HG03521 (cell line): ENCODE data around the gene RNF213.
"Not testable (repeated sequence)": the region's sequence is repeated elsewhere in the genome, so short reads cannot be mapped to it uniquely, and the experiment has no call there.

ENCODE experiments used
- ATAC-seq: cut with Tn5 transposase; IDR thresholded peaks from one replicate; pipeline ENCODE4 v1.9.1; 2021; ENCODE audit warnings: mild to moderate bottlenecking, moderate library complexity; ENCODE audit not compliant: unreplicated experiment

Gene RNF213

GRCh38 chr17:80291691-80292487, 31.2 kb downstream of the RNF213 start:
- no peak for ATAC-seq

DNA sequence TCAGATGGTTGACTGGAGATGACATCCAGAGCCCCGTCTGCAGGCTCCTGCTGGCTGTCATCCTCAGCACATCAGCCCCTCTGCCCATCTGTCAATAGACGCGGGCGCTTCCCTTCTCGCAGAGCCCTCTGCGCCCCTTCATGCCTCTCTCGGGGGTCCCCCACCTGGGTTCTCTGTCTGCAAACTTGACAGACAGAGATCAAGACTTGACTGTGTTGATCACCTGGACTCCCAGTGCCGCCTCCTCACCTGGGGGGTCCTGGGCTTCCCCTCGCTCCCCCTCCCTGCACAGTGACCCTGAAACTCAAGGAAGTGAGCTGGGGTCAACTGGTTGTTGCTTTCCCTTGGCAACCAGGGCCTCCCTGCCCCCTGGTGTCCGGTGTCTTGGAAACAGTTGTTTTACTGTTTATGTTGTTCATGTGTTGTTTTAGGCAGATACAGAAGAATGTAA, 31.9 kb downstream of the RNF213 start:
- ATAC-seq: no peak

DNA sequence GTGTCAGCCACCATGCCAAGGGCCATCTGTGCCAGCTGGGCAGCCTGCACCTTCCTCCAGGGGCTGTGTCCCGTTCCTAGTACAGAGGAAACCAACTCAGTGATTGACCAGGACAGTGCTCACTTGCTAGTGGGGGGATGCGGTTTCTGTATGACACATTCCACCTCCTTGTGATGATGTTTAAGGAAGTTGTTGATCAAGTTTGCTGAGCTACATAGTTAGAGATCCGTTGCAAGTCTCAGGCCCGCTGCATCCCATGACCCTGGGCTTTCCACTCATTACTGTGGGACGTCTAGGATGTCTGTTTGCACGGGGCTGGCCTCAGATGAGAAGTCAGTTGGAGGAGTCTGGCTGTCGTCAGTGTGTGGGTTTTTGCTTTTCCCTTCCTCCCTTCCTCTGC, 33.6 kb downstream of the RNF213 start:
- no peak for ATAC-seq

DNA sequence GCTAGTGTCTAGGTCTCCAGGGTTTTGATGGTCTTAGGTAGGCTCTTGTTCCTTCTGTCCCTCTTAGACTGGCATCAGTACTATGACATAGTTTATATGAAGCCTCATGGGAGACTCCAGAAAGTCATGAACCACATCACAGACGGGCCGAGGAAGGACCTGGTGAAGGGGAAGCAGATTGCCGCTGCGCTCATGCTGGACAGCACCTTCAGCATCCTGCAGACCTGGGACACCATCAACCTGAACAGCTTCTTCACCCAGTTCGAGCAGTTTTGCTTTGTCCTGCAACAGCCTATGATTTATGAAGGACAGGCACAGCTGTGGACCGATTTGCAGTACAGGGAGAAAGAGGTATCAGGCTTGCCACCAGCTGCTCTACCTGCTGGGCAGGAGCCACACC, 34.0 kb downstream of the RNF213 start:
- ATAC-seq: no peak

DNA sequence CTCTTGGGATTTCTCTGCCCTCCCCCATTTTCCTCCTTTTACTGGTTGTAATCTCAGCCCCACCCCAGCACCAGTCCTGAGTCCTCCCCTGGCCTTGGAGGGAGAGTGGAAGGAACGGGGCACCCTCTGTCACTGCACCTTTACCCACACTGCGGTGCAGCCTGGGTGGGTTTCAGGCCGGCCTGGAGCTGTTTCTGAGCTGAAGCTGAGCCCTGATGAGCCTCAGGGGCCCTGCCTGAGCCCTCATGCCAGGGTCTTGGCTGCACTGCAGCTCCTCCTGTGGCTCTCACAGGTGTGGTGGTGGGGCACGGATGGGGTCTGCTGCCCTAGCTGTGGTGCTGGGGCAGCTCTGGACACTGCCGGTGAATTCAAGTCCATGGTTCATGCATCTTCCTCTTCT, 34.5 kb downstream of the RNF213 start:
- ATAC-seq: no peak

- no peak for ATAC-seq
Measured at GRCh38 chr17:80295559-80295958, 34.9 kb downstream of the RNF213 start.

DNA sequence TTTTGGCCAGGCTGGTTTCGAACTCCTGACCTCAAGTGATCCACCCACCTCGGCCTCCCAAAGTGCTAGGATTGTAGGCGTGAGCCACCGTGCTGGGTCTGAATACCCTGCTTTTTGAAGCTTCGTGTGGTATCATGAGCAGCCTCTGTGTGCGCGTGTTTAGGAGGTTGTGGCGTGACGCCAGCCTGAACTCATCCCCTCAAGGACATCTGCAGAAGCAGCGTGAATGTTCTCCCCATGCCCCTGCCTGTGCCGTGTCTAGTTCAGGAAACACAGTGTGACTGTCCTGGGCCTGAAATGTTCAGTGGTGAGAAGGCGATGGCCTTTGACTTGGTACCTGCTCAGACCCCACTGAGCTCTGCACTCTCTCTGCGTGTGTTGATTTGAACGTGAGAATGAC, 35.6 kb downstream of the RNF213 start:
- ATAC-seq: no peak

DNA sequence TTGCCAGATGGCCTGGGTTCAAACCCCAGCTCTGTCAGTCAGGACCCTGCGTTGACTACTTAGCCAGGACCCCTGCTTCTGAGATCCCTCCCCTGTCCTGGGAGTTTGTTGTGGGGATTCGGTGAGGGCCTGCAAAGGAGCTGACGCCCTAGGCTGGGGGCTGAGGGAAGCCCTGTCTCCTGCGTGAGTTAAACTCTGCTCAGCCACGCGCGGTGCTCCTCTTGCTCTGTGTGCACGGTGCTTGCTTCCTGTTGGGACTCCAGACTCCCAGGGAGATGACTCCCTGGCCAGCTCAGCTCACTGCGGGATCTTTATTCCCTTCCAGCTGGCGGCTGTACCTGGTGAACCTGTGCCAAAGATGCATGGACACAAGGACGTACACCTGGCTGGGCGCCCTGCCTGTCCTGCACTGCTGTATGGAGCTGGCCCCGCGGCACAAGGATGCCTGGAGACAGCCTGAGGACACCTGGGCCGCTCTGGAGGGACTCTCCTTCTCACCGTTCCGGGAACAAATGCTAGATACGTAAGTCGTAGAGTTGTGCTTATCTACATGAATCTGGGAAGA, 37.4 kb downstream of the RNF213 start:
- no peak for ATAC-seq

GRCh38 chr17:80299350-80300100, 38.9 kb downstream of the RNF213 start:
- ATAC-seq: not testable (repeated sequence)

DNA sequence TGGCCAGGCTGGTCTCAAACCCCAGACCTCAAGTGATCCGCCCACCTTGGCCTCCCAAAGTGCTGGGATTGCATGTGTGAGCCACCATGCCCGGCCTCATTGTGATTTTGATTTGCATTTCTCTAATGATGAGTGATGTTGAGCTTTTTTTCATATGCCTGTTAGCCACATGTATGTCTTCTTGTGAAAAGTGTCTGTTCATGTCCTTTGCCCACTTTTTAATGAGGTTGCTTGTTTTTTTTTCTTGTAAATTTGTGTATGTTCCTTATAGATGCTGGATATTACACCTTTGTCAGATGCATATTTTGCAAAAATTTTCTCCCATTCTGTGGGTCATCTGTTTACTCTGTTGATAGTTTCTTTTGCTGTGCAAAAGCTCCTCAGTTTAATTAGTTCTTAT, 40.1 kb downstream of the RNF213 start:
- not testable (repeated sequence) for ATAC-seq

DNA sequence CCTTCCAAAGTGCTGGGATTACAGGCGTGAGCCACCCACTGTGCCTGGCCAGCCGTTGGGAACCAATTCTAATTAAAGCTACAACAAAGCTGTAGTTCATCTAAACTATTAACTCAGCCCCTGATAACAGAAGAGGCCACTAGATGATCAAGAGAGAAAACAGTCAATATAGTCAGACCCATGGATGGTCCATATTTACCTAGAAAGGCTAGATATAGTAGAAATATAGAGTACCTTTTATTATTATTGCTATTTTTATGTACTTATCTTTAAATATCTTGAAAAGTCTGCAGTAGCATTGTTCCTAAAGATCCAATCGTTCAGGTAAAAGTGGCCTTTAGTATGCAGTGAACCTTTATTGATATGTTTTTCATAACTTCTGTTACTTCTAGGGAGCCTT, 43.2 kb downstream of the RNF213 start:
- ATAC-seq: no peak

- ATAC-seq: no peak
Measured at GRCh38 chr17:80307994-80308691, 47.5 kb downstream of the RNF213 start.

DNA sequence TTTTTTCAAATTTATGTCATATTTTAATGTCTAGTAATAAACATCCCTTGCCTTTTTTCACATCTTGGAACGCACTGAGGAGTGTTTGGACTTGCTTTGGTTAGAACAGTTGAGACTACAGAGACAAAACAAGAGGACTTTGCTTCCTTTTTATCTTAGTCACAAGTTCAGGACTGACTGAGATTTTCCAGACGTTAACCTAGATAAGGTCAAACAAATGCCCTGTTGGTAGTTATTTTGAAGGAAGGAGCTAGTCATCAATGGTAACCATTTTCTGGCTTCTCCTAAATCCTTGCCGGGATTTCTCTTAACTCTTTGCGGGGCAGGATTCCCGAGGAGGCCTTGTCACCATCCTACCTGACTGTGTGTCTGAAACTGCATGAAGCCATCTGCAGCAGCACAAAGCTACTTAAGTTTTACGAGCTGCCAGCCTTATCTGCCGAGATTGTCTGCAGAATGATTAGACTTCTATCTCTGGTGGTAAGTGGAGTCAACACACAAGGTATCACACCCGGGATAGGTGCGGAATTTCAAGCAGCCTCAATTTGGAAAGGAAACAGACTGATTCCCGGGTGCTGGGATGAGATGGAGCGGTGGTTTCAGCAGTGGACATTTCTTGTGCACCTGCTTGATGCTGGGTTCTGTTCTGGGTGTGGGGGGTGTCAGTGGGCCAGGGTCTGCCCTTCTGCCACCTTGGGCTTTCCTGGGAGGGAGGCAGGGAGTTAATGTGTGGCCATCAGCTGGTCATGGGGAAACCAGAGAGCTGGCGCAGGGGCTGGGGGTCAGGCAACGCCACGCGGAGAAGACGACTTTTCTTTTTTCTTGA, 48.3 kb downstream of the RNF213 start:
- ATAC-seq: no peak

- no peak for ATAC-seq
Measured at GRCh38 chr17:80311216-80311827, 50.7 kb downstream of the RNF213 start.

DNA sequence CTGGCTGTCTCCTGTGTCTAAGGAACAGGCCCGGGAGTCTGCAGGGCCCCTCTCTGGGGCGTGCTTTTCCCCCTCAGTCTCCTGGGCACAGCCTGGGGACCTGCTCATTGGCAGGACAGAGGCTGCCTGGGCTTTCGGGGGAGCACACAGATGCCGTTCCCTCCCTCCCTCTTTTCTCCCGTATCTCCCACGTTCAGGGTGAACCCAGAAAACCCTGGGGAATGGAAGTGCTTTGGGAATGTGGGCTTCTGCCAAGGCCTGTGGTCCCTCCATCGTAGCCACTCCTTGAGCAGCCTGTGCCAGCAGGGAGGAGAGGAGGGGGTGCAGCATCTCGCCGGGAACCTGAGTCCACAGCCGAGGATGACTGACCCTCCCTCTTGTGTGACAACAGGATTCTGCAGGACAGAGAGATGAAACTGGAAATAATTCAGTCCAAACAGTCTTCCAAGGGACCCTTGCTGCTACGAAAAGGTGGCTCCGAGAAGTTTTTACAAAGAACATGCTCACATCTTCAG, 52.0 kb downstream of the RNF213 start:
- no peak for ATAC-seq

GRCh38 chr17:80313160-80313829, 52.6 kb downstream of the RNF213 start:
- ATAC-seq: no peak

GRCh38 chr17:80313946-80314345, 53.3 kb downstream of the RNF213 start:
- ATAC-seq: not testable (repeated sequence)

DNA sequence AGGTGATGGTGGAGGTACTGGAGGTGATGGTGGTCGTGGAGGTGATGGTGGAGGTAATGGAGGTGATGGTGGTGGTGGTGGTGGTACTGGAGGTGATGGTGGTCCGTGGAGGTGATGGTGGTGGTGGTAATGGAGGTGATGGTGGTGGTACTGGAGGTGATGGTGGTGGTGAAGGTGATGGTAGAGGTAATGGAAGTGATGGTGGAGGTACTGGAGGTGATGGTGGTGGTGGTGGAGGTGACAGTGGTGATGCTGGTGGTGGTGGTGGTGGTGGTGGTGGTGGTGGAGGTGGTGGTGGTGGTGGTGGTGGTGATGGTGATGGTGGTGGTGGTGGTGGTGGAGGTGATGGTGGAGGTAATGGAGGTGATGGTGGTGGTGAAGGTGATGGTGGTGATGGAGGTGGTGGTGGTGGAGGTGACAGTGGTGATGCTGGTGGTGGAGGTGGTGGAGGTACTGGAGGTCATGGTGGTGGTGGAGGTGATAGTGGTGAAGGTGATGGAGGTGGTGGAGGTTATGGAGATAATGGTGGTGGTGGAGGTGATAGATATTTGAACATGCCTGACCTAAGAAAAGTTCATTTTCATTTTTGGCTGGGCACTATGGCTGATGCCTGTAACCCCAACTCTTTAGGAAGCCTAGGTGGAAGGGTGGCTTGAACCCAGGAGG, 55.0 kb downstream of the RNF213 start:
- no peak for ATAC-seq

GRCh38 chr17:80316431-80316830, 55.8 kb downstream of the RNF213 start:
- no peak for ATAC-seq
